SK-N-SH (cell line): ENCODE data around the gene UQCRC1.

Experiments
- CTCF ChIP-seq: fragments of 200-600 bp; sonication (generic); IDR thresholded peaks from 2 replicates; pipeline ENCODE4 v1.6.1; 2017; ENCODE audit warnings: antibody characterized with exemption, mild to moderate bottlenecking, moderate library complexity
- ELF1 ChIP-seq: IDR thresholded peaks from 2 replicates; pipeline ENCODE4 v1.4.0; 2012
- EZH2phosphoT487 ChIP-seq: fragments of 200-600 bp; sonication (generic); IDR thresholded peaks from 2 replicates; pipeline ENCODE4 v1.6.1; 2017; ENCODE audit warnings: low read depth, mixed run types, mild to moderate bottlenecking, antibody characterized with exemption, moderate library complexity, borderline replicate concordance
- GATA2 ChIP-seq: sonication (generic); formaldehyde crosslinking; IDR thresholded peaks from 2 replicates; pipeline ENCODE4 v1.5.0; 2020; ENCODE audit warnings: mild to moderate bottlenecking, missing genetic modification reagents
- MXI1 ChIP-seq: IDR thresholded peaks from 2 replicates; pipeline ENCODE4 v1.6.1; 2012; ENCODE audit warnings: mild to moderate bottlenecking, low read depth, low read length, improper control_type of control experiment
- POLR2AphosphoS5 ChIP-seq: IDR thresholded peaks from 2 replicates; pipeline ENCODE4 v1.6.1; 2012; ENCODE audit warnings: low read depth, low read length
- RAD21 ChIP-seq: IDR thresholded peaks from 2 replicates; pipeline ENCODE4 v1.6.1; 2012; ENCODE audit warnings: mild to moderate bottlenecking, low read length
- RXRA ChIP-seq: IDR thresholded peaks from 2 replicates; pipeline ENCODE4 v1.4.0; 2012; ENCODE audit warnings: low read depth, mild to moderate bottlenecking, borderline replicate concordance
- TAF1 ChIP-seq: IDR thresholded peaks from 2 replicates; pipeline ENCODE4 v1.6.1; 2012; ENCODE audit warnings: low read depth, mild to moderate bottlenecking, low read length, moderate library complexity, borderline replicate concordance
- USF1 ChIP-seq: IDR thresholded peaks from 2 replicates; pipeline ENCODE4 v1.4.0; 2012; ENCODE audit warnings: low read depth, borderline replicate concordance
- TF ChIP-seq, protein P1 (sequence below): IDR thresholded peaks from 2 replicates; pipeline ENCODE4 v1.4.0; 2012; ENCODE audit warnings: low read depth, borderline replicate concordance

DNA sequence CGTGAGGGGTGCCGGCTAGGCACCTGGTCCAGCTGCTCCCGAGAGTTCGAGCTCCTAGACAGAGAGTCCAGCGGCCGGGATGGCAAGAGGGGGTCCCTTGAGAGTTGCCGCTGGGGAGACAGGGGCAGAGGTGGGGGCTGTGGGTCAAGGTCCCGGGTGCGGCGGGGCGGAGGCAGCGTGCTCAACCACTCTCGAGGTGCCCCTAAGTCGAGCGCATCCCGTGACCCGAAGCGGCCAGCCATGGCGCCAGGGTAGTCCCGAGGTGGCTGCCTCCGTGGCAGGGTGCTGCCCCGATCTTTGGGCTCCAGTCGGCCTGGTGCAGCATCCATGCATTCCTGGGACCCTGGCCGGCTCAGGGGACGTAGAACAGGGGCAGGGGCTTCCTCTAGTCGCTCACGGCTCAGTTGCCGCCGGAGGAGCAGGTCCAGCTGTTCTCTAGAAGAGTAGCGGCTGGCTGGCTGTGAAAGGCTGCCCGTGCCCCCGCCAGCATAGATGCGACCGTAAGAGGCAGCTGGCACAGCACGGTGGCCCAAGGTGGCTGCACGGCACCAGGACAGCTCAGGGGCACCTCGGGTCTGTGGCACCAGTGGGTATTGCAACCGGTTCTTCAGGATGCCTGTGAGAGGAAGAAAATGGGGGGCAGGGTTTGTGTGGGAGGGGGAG, 30.6 kb upstream of the UQCRC1 start:
- no peak for TF ChIP-seq CTCF
- no peak for TF ChIP-seq TAF1
- TF ChIP-seq GATA2: no peak
- TF ChIP-seq EZH2phosphoT487: no peak
- TF ChIP-seq POLR2AphosphoS5: no peak
- TF ChIP-seq USF1: no peak
- no peak for TF ChIP-seq RXRA
- no peak for TF ChIP-seq MXI1
- TF ChIP-seq ELF1: no peak
- TF ChIP-seq, protein P1, sequence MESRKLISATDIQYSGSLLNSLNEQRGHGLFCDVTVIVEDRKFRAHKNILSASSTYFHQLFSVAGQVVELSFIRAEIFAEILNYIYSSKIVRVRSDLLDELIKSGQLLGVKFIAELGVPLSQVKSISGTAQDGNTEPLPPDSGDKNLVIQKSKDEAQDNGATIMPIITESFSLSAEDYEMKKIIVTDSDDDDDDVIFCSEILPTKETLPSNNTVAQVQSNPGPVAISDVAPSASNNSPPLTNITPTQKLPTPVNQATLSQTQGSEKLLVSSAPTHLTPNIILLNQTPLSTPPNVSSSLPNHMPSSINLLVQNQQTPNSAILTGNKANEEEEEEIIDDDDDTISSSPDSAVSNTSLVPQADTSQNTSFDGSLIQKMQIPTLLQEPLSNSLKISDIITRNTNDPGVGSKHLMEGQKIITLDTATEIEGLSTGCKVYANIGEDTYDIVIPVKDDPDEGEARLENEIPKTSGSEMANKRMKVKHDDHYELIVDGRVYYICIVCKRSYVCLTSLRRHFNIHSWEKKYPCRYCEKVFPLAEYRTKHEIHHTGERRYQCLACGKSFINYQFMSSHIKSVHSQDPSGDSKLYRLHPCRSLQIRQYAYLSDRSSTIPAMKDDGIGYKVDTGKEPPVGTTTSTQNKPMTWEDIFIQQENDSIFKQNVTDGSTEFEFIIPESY: no peak
- no peak for TF ChIP-seq RAD21
